CD14-positive monocyte (primary cell): Measurements from ENCODE around the gene ADGRG6. TPM values are rescaled to one million over a fixed set of nuclear protein-coding genes. Genes with fewer than 3 reads are reported as not detected.

Experiments
- DNase-seq, 3 donors: peaks; one replicate each; pipeline ENCODE4 v3.0.0-alpha.2; 2011 to 2022
- H2AFZ ChIP-seq: 2 replicates; pipeline ENCODE4 v1.6.0; 2012; ENCODE audit warnings: mild to moderate bottlenecking, low read depth, low read length, inconsistent platforms; ENCODE audit not compliant: insufficient read depth, poor library complexity, severe bottlenecking
- H3K27ac ChIP-seq, 2 donors: 1 replicate in 1 of 2; 2 replicates in 1 of 2; pipeline ENCODE4 v1.5.1; 2012 to 2013; ENCODE audit warnings: low read length in 2 of 2, control low read depth in 1 of 2, inconsistent platforms in 1 of 2, low read depth in 1 of 2, mild to moderate bottlenecking in 1 of 2
- H3K27me3 ChIP-seq, 2 donors: one replicate each; pipeline versions ENCODE4 v1.6.0 to v1.6.1; 2011 to 2013; ENCODE audit warnings: low read length in 2 of 2; ENCODE audit not compliant: control insufficient read depth in 2 of 2, insufficient read depth in 2 of 2
- H3K36me3 ChIP-seq, 2 donors: replicated peaks in 1 of 2; 1 replicate in 1 of 2; 2 replicates in 1 of 2; pipeline versions ENCODE4 v1.5.1 to v1.6.1; 2012 to 2013; ENCODE audit warnings: low read length in 2 of 2, control low read depth in 1 of 2, inconsistent platforms in 1 of 2, mild to moderate bottlenecking in 1 of 2; ENCODE audit not compliant: insufficient read depth in 2 of 2, control insufficient read depth in 1 of 2
- H3K4me1 ChIP-seq, 2 donors: 1 replicate in 1 of 2; 2 replicates in 1 of 2; pipeline versions ENCODE4 v1.5.1 to v1.6.1; 2012 to 2013; ENCODE audit warnings: low read length in 2 of 2, control low read depth in 1 of 2, inconsistent platforms in 1 of 2, mild to moderate bottlenecking in 1 of 2, moderate library complexity in 1 of 2; ENCODE audit not compliant: insufficient read depth in 2 of 2, control insufficient read depth in 1 of 2
- H3K4me2 ChIP-seq: replicated peaks from 2 replicates; pipeline ENCODE3; 2012; ENCODE audit warnings: low read length, moderate library complexity, mild to moderate bottlenecking; ENCODE audit not compliant: poor library complexity, severe bottlenecking; ENCODE audit errors: extremely low read depth
- H3K4me3 ChIP-seq, 3 experiments: fragments of 200-600 bp in 1 of 3; sonication (generic) in 1 of 3; replicated peaks in 1 of 3; 1 replicate in 2 of 3; 2 replicates in 1 of 3; pipeline ENCODE4 v1.5.1; 2011 to 2013; ENCODE audit warnings: low read length in 3 of 3, mild to moderate bottlenecking in 3 of 3, control low read depth in 2 of 3, low read depth in 2 of 3, inconsistent platforms in 1 of 3, moderate library complexity in 1 of 3
- H3K79me2 ChIP-seq: 2 replicates; pipeline ENCODE4 v1.6.0; 2012; ENCODE audit warnings: mild to moderate bottlenecking, control low read depth, inconsistent platforms, low read length, moderate library complexity; ENCODE audit not compliant: insufficient read depth
- H3K9ac ChIP-seq: 2 replicates; pipeline ENCODE4 v1.6.0; 2017; ENCODE audit warnings: low read length, mild to moderate bottlenecking; ENCODE audit not compliant: insufficient read depth, poor library complexity, severe bottlenecking
- H3K9me3 ChIP-seq, 2 donors: replicated peaks in 1 of 2; 1 replicate in 1 of 2; 2 replicates in 1 of 2; pipeline versions ENCODE4 v1.5.1 to v1.6.1; 2012 to 2013; ENCODE audit warnings: low read length in 2 of 2, control low read depth in 1 of 2; ENCODE audit not compliant: control insufficient read depth in 1 of 2, insufficient read depth in 1 of 2
- H4K20me1 ChIP-seq: 2 replicates; pipeline ENCODE4 v1.6.0; 2012; ENCODE audit warnings: mild to moderate bottlenecking, low read length, control low read depth, moderate library complexity; ENCODE audit not compliant: insufficient read depth
- H3K27ac Mint-ChIP-seq, 7 donors: one replicate each; pipeline ENCODE4 v1.8.0; 2020; ENCODE audit warnings: mild to moderate bottlenecking in 7 of 7, mixed read lengths in 7 of 7, moderate library complexity in 6 of 7, inconsistent platforms in 2 of 7
- H3K27me3 Mint-ChIP-seq, 3 donors: one replicate each; pipeline ENCODE4 v1.8.0; 2021 to 2022; ENCODE audit warnings: low read depth in 3 of 3, mild to moderate bottlenecking in 3 of 3, mixed read lengths in 3 of 3, moderate library complexity in 3 of 3, inconsistent platforms in 1 of 3
- H3K36me3 Mint-ChIP-seq, 2 donors: one replicate each; pipeline ENCODE4 v1.8.0; 2020; ENCODE audit warnings: mixed read lengths in 2 of 2, inconsistent platforms in 1 of 2, mild to moderate bottlenecking in 1 of 2
- H3K4me1 Mint-ChIP-seq: one replicate; pipeline ENCODE4 v1.8.0; 2020; ENCODE audit warnings: mild to moderate bottlenecking, mixed read lengths
- H3K4me3 Mint-ChIP-seq, 2 donors: one replicate each; pipeline ENCODE4 v1.8.0; 2020; ENCODE audit warnings: mild to moderate bottlenecking in 2 of 2, mixed read lengths in 2 of 2, moderate library complexity in 1 of 2
- H3K9me3 Mint-ChIP-seq, 7 donors: one replicate each; pipeline ENCODE4 v1.8.0; 2020 to 2022; ENCODE audit warnings: mixed read lengths in 7 of 7, mild to moderate bottlenecking in 6 of 7, moderate library complexity in 6 of 7, inconsistent platforms in 2 of 7
- CTCF ChIP-seq: fragments of 200-600 bp; IDR thresholded peaks from one replicate; pipeline ENCODE4 v1.8.0; 2022; ENCODE audit warnings: antibody characterized with exemption, mild to moderate bottlenecking
- WGBS: methylation state at CpG from one replicate; pipeline ENCODE4 v1.1.5; 2013; ENCODE audit warnings: missing lambda C conversion rate; ENCODE audit not compliant: insufficient coverage; 5-methylcytosine and 5-hydroxymethylcytosine counted together
- intact Hi-C, 2 donors: fragments of 100-400 bp; cut with micrococcal nuclease; formaldehyde crosslinking; loops; one replicate each; pipeline versions ENCODE4 v1.15.0 to v1.15.1; 2023
- polyA plus RNA-seq, 3 donors: library from polyadenylated mRNA; depleted of rRNA in 1 of 3; unstranded in 2 of 3; stranded (reverse) in 1 of 3; fragments of 300-500 nt in 2 of 3; fragments of >200 nt in 1 of 3; fragmentation: Illumina TruSeq in 2 of 3; gene quantifications; 1 replicate in 2 of 3; 2 replicates in 1 of 3; pipeline ENCODE4 v1.2.3, GENCODE V29; 2012 to 2021

Gene ADGRG6
- polyA plus RNA-seq, 3 donors, result 0.18 to 0.31 TPM; not detected in 1

DNA sequence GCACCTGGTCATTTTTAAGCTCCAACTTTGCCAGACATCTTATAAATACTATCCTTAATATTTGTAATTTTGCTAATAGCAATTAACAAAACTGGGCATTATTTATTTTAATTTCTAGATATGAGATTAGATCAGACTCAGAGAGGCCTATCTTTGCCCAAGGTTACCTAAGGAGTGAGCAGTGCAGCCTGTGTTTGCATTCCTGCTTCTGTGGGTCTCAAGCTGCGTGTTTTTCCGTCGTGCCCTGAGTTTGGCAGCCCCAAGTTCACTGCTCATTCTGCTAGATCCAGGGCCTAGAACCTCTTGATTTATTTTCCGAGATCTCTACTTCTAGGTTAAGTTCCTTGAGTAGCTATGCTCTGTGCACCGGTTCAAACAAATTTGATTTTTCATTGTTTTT is 11.0 kb upstream of the ADGRG6 start:
- H3K4me1 Mint-ChIP-seq, result peaks cover 12% of the 10 kb centered on the region
- H3K27me3 Mint-ChIP-seq, result no peaks in the 10 kb centered on the region
- no peaks in the 10 kb centered on the region for H3K36me3 Mint-ChIP-seq
- H2AFZ ChIP-seq, result no peak overlapping the region
- no peak for DNase-seq
- intact Hi-C loops, result no loop called here
- H3K36me3 ChIP-seq, result no peaks in the 10 kb centered on the region
- H3K79me2 ChIP-seq, result no peaks in the 10 kb centered on the region
- H3K4me1 ChIP-seq, result peaks cover 11 to 15% of the 10 kb centered on the region in 2 donors
- no peaks in the 10 kb centered on the region for H4K20me1 ChIP-seq
- H3K4me2 ChIP-seq, result no peak overlapping the region
- no peaks in the 10 kb centered on the region for H3K27me3 ChIP-seq
- no peak overlapping the region for H3K4me3 Mint-ChIP-seq
- H3K9me3 Mint-ChIP-seq, result peaks cover 0 to 2% (median 0%) of the 10 kb centered on the region in 7 donors
- 92% methylated on average over 5 of the region's 5 CpGs for WGBS
- no peak overlapping the region for H3K9ac ChIP-seq
- H3K27ac ChIP-seq, result no peak overlapping the region
- H3K4me3 ChIP-seq, result no peak overlapping the region
- no peak for TF ChIP-seq CTCF
- no peaks in the 10 kb centered on the region for H3K9me3 ChIP-seq
- H3K27ac Mint-ChIP-seq, result no peak overlapping the region

DNA sequence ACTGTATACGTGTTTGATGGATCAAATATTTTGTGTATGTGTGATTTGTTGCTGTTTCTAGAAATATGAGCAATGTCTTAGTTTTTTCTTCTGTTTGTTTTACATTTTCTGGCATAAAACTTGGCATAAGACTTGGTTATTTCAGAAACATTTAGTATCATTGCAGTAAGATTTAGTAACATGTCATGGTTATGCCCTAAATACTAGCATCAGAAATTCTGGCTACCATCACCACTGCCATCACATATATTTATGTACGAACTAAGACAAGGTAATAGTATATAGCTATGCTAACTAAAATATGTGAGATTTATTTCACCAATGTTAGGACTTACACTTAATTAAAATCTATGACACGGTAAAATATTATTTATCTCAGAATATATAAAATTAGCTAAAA is 10.3 kb upstream of the ADGRG6 start:
- Histone ChIP-seq H3K79me2 (no peaks in the 10 kb centered on the region), H3K9me3 (no peaks in the 10 kb centered on the region), H2AFZ (no peak overlapping the region), H3K36me3 (no peaks in the 10 kb centered on the region), H3K4me1 (peaks cover 11 to 15% of the 10 kb centered on the region in 2 donors), H3K27me3 (no peaks in the 10 kb centered on the region), H3K4me2 (no peak overlapping the region), H4K20me1 (no peaks in the 10 kb centered on the region), H3K27ac (no peak overlapping the region), H3K9ac (no peak overlapping the region), H3K4me3 (no peak overlapping the region)
- H3K27me3 Mint-ChIP-seq, result no peaks in the 10 kb centered on the region
- intact Hi-C loops, result no loop called here
- H3K27ac Mint-ChIP-seq, result no peak overlapping the region
- no peak for TF ChIP-seq CTCF
- no CpG with 5 or more reads among the region's 3 CpGs for whole genome bisulfite sequencing
- H3K36me3 Mint-ChIP-seq, result no peaks in the 10 kb centered on the region
- no peak overlapping the region for H3K4me3 Mint-ChIP-seq
- peaks cover 12% of the 10 kb centered on the region for H3K4me1 Mint-ChIP-seq
- no peak for DNase-seq
- H3K9me3 Mint-ChIP-seq, result peaks cover 0 to 2% (median 0%) of the 10 kb centered on the region in 7 donors
